Raji (cell line): ENCODE measurements around the gene FRAS1.

Experiments used
- POLR2A ChIP-seq: IDR thresholded peaks from 2 replicates; pipeline ENCODE4 v1.6.1; 2011; ENCODE audit warnings: low read depth, low read length, control low read depth; ENCODE audit not compliant: insufficient read depth

The FRAS1 gene

DNA sequence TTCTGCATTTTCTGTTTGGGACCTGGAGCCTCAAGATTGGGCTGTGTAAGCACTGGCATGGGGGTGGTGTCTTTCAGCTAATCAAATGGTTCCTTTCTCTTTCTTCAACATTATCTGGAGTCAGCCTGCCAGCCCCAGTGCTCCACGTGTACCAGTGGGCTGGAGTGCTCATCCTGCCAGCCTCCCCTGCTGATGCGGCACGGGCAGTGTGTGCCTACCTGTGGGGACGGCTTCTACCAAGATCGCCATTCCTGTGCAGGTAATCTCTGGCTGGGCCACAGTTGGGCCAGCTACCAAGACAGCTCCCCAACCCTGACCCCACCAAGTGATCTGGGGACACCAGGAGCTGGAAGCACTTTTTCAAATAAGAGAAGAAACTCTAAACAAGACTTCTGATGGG is 229.2 kb downstream of the FRAS1 start:
- no peak for TF ChIP-seq POLR2A

DNA sequence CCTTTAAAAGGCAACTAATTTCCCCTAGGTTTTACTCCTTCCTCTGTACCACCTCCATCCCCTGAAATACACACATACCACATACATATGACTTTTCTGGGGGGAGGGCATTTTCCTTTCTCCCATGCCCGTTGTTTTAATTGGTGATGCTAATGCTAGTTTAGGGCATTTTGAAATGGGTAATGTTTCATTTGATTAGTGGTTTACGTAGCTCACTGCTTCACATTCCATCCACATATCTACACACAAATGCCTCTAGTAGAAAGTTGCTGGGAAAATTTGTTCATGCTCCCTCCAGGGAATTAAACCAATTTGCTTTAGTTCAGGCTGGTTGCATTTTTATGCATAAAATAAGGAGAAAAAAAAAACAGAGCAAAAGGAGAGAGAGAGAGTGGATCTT is 231.2 kb downstream of the FRAS1 start:
- TF ChIP-seq POLR2A, result no peak

GRCh38 chr4:78291277-78291676 is 234.2 kb downstream of the FRAS1 start:
- TF ChIP-seq POLR2A, result no peak

GRCh38 chr4:78292341-78292740 is 235.2 kb downstream of the FRAS1 start:
- TF ChIP-seq POLR2A, result no peak

DNA sequence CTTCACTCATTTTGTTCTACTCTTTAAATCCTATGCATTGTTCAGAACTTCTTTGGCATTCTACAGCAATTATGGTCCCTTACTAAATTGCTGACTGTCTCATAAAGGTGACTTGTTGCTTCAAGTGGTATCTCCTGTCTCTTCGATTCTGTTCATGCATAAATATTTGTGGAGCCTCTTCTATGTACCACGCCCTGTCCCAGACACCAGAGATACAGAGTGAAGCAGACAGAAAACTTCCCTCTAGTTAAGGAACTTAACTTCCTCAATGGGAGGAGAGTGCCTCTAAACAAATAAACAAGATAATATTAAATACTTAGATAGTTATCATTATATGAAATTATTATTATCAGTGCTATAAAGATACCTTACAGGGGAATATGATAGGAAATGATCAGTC is 235.7 kb downstream of the FRAS1 start:
- TF ChIP-seq POLR2A, result no peak

- TF ChIP-seq POLR2A, result no peak
Measured at GRCh38 chr4:78293348-78293747, 236.2 kb downstream of the FRAS1 start.

- TF ChIP-seq POLR2A, result no peak
Measured at GRCh38 chr4:78293821-78294301, 236.7 kb downstream of the FRAS1 start.

DNA sequence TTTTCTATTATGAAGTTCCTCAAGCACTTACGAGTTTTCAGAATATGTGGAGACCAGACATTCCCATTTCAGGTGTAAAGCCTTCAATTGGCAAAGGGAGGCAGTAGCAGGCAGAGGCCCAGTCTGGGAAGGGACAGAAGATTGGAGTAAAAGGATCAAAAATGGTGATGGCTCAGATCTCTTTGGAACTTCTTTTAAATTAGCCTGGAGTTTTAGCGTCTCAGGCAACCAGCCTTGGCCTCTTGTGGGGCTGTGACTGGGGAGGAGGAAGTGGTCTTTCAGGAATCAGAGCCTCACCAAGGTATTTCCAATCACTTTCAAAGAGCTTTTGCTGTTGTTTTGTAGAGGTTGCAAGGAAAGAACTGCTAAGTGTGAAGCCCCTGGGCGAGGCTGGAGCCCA is 239.1 kb downstream of the FRAS1 start:
- TF ChIP-seq POLR2A, result no peak

GRCh38 chr4:78297116-78297800 is 240.1 kb downstream of the FRAS1 start:
- no peak for TF ChIP-seq POLR2A

- TF ChIP-seq POLR2A, result no peak
Measured at GRCh38 chr4:78298618-78299017, 241.5 kb downstream of the FRAS1 start.

DNA sequence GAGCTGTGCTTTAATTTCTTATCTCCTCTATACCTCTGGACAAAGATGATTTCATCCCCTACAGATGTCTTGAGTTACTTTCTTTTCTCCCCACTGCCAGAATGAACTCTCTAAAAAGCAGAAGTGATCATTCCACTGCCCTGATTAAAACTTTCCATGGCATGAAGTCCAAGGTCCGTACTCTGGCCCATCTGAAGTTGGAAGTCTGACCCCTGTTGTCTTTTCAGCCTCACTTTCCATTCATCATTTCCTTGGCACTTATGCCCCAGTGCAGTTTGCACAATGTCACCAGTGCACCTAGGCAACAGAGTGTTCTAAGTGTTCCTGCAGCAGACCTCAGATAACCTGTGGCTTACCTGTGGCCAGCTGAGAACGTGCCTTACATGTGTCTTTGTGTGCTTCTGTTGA is 242.4 kb downstream of the FRAS1 start:
- no peak for TF ChIP-seq POLR2A

GRCh38 chr4:78308517-78308916 is 251.4 kb downstream of the FRAS1 start:
- TF ChIP-seq POLR2A, result no peak

GRCh38 chr4:78309352-78309751 is 252.2 kb downstream of the FRAS1 start:
- TF ChIP-seq POLR2A, result no peak

- TF ChIP-seq POLR2A, result no peak
Measured at GRCh38 chr4:78310007-78310739, 253.1 kb downstream of the FRAS1 start.

GRCh38 chr4:78310740-78311115 is 253.6 kb downstream of the FRAS1 start:
- TF ChIP-seq POLR2A, result no peak

DNA sequence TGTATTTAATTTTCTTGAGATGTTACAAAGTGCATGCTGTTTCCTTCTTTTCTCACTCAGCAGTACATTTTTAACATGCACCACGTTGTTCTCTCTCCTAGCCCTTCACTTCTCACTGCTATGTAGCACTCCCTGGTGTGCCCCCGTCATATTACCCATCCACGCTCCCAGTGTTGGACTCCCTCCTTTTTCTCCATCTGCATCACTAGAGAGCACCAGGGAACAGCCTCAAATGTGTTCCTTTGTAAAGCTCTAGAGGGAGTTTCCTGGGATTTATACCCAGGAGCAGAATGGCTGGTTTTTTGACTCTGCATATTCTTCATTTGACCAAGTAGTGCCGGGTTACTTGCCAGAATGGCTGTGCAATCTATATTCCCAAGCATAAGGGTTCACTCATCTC is 254.2 kb downstream of the FRAS1 start:
- no peak for TF ChIP-seq POLR2A

GRCh38 chr4:78312989-78313753 is 256.0 kb downstream of the FRAS1 start:
- no peak for TF ChIP-seq POLR2A

GRCh38 chr4:78313754-78314120 is 256.6 kb downstream of the FRAS1 start:
- TF ChIP-seq POLR2A, result no peak
